ENCODE data around the gene PTPRD. TPM values are rescaled to one million over a fixed set of nuclear protein-coding genes. Genes with fewer than 3 reads are reported as not detected.

Gene PTPRD
- total RNA-seq, 1 experiment from 2014 or later = 32.5 TPM

- H4K5ac ChIP-seq (ENCODE audit: insufficient read length, low read depth, low read length) = no peak overlapping the region
- no peaks in the 10 kb centered on the region for H3K79me1 ChIP-seq (ENCODE audit: insufficient read depth, low read depth, low read length, poor library complexity, severe bottlenecking)
- H2BK12ac ChIP-seq (ENCODE audit: insufficient read length, low read depth, low read length) = no peak overlapping the region
- Mint-ChIP-seq H3K27me3 (ENCODE audit: low read depth) (peaks cover 1% of the 10 kb centered on the region; the same call in 1 of the 2 replicates), H3K9me3 (no peaks in the 10 kb centered on the region), H3K36me3 (ENCODE audit: insufficient read depth in 1 of 3, low read depth in 3 of 3) (no peaks in the 10 kb centered on the region), H3K27ac (no peak overlapping the region), H3K4me1 (peaks cover 0 to 2% of the 10 kb centered on the region in 2 experiments; a peak in 2 of 4 replicates), H3K4me3 (no peak overlapping the region)
- no peaks in the 10 kb centered on the region for H4K20me1 ChIP-seq (ENCODE audit: control insufficient read depth, insufficient read depth, insufficient read length)
- H3K23me2 ChIP-seq (ENCODE audit: insufficient read length, low read depth, low read length, poor library complexity, severe bottlenecking) = no peaks in the 10 kb centered on the region
- no peak overlapping the region for H3K4ac ChIP-seq (ENCODE audit: low read depth, low read length)
- H4K8ac ChIP-seq (replicated peaks; ENCODE audit: insufficient read length, low read depth, low read length) = no peak overlapping the region
- H3K4me1 ChIP-seq (ENCODE audit: insufficient read depth, low read length) = no peaks in the 10 kb centered on the region
- DNase-seq = no peak
- H3K27ac ChIP-seq (ENCODE audit: insufficient read length, low read depth, low read length) = no peak overlapping the region
- H3K27me3 ChIP-seq (ENCODE audit: insufficient read depth, low read length) = no peaks in the 10 kb centered on the region
- H3K4me2 ChIP-seq (ENCODE audit: insufficient read depth, insufficient read length, low read length) = no peak overlapping the region
- H3K9ac ChIP-seq (ENCODE audit: extremely low read depth, insufficient read length, low read length) = no peak overlapping the region
- H2BK20ac ChIP-seq (ENCODE audit: low read depth, low read length, poor library complexity, severe bottlenecking) = no peak overlapping the region
- H3K56ac ChIP-seq (ENCODE audit: insufficient read length, low read depth, low read length) = no peak overlapping the region
- H2BK15ac ChIP-seq (ENCODE audit: low read depth, low read length) = no peak overlapping the region
- no peak overlapping the region for H2AFZ ChIP-seq (ENCODE audit: low read length)
- H3K79me2 ChIP-seq (ENCODE audit: insufficient read depth, low read length) = no peaks in the 10 kb centered on the region
- H2BK5ac ChIP-seq (ENCODE audit: insufficient read length, low read length) = no peak overlapping the region
- no peak for TF ChIP-seq CTCF (conservative IDR thresholded peaks at IDR 0.05)
- no peak overlapping the region for H3T11ph ChIP-seq (ENCODE audit: low read length)
- no peaks in the 10 kb centered on the region for H3K9me3 ChIP-seq (ENCODE audit: control insufficient read depth, low read depth, low read length)
- no peak overlapping the region for H4K91ac ChIP-seq (ENCODE audit: insufficient read length, low read depth, low read length)
- H2BK120ac ChIP-seq (ENCODE audit: low read depth, low read length, poor library complexity, severe bottlenecking) = no peak overlapping the region
- H3K23ac ChIP-seq (ENCODE audit: insufficient read length, low read depth, low read length) = no peak overlapping the region
- H3K14ac ChIP-seq (ENCODE audit: insufficient read depth, low read length) = no peak overlapping the region
- no peak overlapping the region for H2AK5ac ChIP-seq (ENCODE audit: insufficient read length, low read length)
- no peak overlapping the region for H3K18ac ChIP-seq (ENCODE audit: insufficient read length, low read depth, low read length)
These were observed 1438.4 kb downstream of the PTPRD start for GRCh38 chr9:9174358-9174757.

Measured in H9 (cell line).